ENCODE data around the gene DGKE. TPM values are rescaled to one million over a fixed set of nuclear protein-coding genes. Genes with fewer than 3 reads are reported as not detected.
A peak's percentile ranks its signal among the peaks of the same experiment; 100 is the strongest.

Gene DGKE
- total RNA-seq, 1 experiment from 2014 or later, result 10.0 TPM

GRCh38 chr17:56896217-56896967 lies 62.4 kb downstream of the DGKE start:
- no peak for TF ChIP-seq CTCF (IDR thresholded peaks at IDR 0.05; ENCODE audit: unreplicated experiment)
- no TSS peak for BruUV-seq (replicated peaks)
- intact Hi-C loops (cut with micrococcal nuclease; ENCODE audit: unreplicated experiment), result no loop called here
- Mint-ChIP-seq H3K9me3 (ENCODE audit: low read depth, unreplicated experiment) (peaks cover 8% of the 10 kb centered on the region), H3K27me3 (ENCODE audit: unreplicated experiment) (no peaks in the 10 kb centered on the region), H3K36me3 (ENCODE audit: insufficient read depth, unreplicated experiment) (peaks cover 79% of the 10 kb centered on the region), H3K4me3 (ENCODE audit: low read depth, unreplicated experiment) (no peak overlapping the region), H3K27ac (ENCODE audit: unreplicated experiment) (no peak overlapping the region), H3K4me1 (ENCODE audit: low read depth, unreplicated experiment) (peaks cover 28% of the 10 kb centered on the region)
- no peak for DNase-seq
- CTCF ChIA-PET, result interaction anchor here (0.6 kb wide), 1 partner anchor 18 kb away, joined by 4 read pairs; the partner anchor contains the start of gene TRIM25

- intact Hi-C loops (cut with micrococcal nuclease; ENCODE audit: unreplicated experiment), result no loop called here
- Mint-ChIP-seq H3K27ac (ENCODE audit: unreplicated experiment) (no peak overlapping the region), H3K36me3 (ENCODE audit: insufficient read depth, unreplicated experiment) (peaks cover 80% of the 10 kb centered on the region)
Observed at GRCh38 chr17:56896968-56897359, 63.0 kb downstream of the DGKE start.

GRCh38 chr17:56897646-56898424 lies 63.9 kb downstream of the DGKE start:
- H3K4me1 Mint-ChIP-seq (ENCODE audit: low read depth, unreplicated experiment), result peaks cover 28% of the 10 kb centered on the region
- H3K27ac Mint-ChIP-seq (ENCODE audit: unreplicated experiment), result peak overlapping the region; percentile 51
- CTCF ChIA-PET, result no interaction called here
- intact Hi-C loops (cut with micrococcal nuclease; ENCODE audit: unreplicated experiment), result no loop called here
- no peaks in the 10 kb centered on the region for H3K27me3 Mint-ChIP-seq (ENCODE audit: unreplicated experiment)
- BruUV-seq (replicated peaks), result no TSS peak
- no peak for DNase-seq
- no peak for TF ChIP-seq CTCF (IDR thresholded peaks at IDR 0.05; ENCODE audit: unreplicated experiment)
- peak overlapping the region; percentile 19 for H3K4me3 Mint-ChIP-seq (ENCODE audit: low read depth, unreplicated experiment)
- peaks cover 80% of the 10 kb centered on the region for H3K36me3 Mint-ChIP-seq (ENCODE audit: insufficient read depth, unreplicated experiment)
- peaks cover under 1% of the 10 kb centered on the region for H3K9me3 Mint-ChIP-seq (ENCODE audit: low read depth, unreplicated experiment)

More at GRCh38 chr17:56896968-56897359, 63.0 kb downstream of the DGKE start:
- H3K4me1 Mint-ChIP-seq (ENCODE audit: low read depth, unreplicated experiment), result peaks cover 28% of the 10 kb centered on the region
- BruUV-seq (replicated peaks), result no TSS peak
- CTCF ChIA-PET, result interaction anchor here (0.6 kb wide), 1 partner anchor 17 kb away, joined by 4 read pairs; the partner anchor contains the start of gene TRIM25
- H3K27me3 Mint-ChIP-seq (ENCODE audit: unreplicated experiment), result no peaks in the 10 kb centered on the region
- no peak for TF ChIP-seq CTCF (IDR thresholded peaks at IDR 0.05; ENCODE audit: unreplicated experiment)
- H3K4me3 Mint-ChIP-seq (ENCODE audit: low read depth, unreplicated experiment), result peak overlapping the region; percentile 19
- DNase-seq, result peak; percentile 50
- H3K9me3 Mint-ChIP-seq (ENCODE audit: low read depth, unreplicated experiment), result peaks cover 8% of the 10 kb centered on the region

- TF ChIP-seq CTCF (IDR thresholded peaks at IDR 0.05; ENCODE audit: unreplicated experiment), result no peak
- intact Hi-C loops (cut with micrococcal nuclease; ENCODE audit: unreplicated experiment), result no loop called here
- DNase-seq, result no peak
- no peaks in the 10 kb centered on the region for H3K27me3 Mint-ChIP-seq (ENCODE audit: unreplicated experiment)
- CTCF ChIA-PET, result no interaction called here
- peaks cover 30% of the 10 kb centered on the region for H3K4me1 Mint-ChIP-seq (ENCODE audit: low read depth, unreplicated experiment)
- H3K4me3 Mint-ChIP-seq (ENCODE audit: low read depth, unreplicated experiment), result no peak overlapping the region
- no TSS peak for BruUV-seq (replicated peaks)
- H3K27ac Mint-ChIP-seq (ENCODE audit: unreplicated experiment), result no peak overlapping the region
- no peaks in the 10 kb centered on the region for H3K9me3 Mint-ChIP-seq (ENCODE audit: low read depth, unreplicated experiment)
- peaks cover 77% of the 10 kb centered on the region for H3K36me3 Mint-ChIP-seq (ENCODE audit: insufficient read depth, unreplicated experiment)
Observed at GRCh38 chr17:56898874-56899273, 64.9 kb downstream of the DGKE start.
